DND-41 (cell line): ENCODE data around the gene LPCAT2.

ENCODE experiments used
- EZH2 ChIP-seq: IDR thresholded peaks from 3 replicates; pipeline ENCODE4 v1.6.1; 2012; ENCODE audit warnings: borderline replicate concordance, low read depth, mild to moderate bottlenecking, moderate library complexity, low read length, inconsistent platforms; ENCODE audit not compliant: severe bottlenecking
- TF ChIP-seq, protein P1 (sequence below): IDR thresholded peaks from 2 replicates; pipeline ENCODE4 v1.5.1; 2012; ENCODE audit warnings: borderline replicate concordance, low read length, moderate library complexity, mild to moderate bottlenecking; ENCODE audit not compliant: poor library complexity, severe bottlenecking; ENCODE audit errors: extremely low read depth

DNA sequence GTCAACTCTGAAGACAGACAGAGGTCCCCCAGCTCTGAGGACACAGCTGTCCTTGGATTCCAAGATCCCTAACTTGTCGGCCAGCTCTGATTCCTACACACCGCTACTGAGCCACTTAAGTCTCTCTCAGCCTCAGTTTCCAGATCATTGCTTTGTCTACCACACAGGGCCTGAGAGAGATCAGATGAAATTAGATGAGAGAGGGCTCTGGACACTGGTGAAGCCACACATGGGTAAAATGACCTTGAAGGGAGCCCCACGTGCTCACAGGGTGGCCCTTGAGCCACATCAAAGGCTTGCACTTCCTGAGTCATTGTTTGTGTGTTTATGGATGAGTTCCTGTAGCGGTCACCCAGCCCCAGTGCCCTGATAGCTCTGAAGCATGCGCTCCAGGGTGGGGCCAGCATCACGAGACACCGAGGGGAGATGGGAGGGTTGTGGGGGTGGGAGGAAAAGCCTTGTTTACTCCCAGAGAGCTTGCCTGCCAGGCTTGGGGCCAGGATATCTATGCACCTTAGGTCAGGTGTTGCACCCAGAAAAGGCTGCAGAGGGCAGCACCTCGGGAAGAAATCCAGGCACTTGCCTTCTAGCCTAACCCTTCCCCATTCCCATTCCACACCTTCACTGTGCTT, 114.2 kb downstream of the LPCAT2 start:
- TF ChIP-seq, protein P1, sequence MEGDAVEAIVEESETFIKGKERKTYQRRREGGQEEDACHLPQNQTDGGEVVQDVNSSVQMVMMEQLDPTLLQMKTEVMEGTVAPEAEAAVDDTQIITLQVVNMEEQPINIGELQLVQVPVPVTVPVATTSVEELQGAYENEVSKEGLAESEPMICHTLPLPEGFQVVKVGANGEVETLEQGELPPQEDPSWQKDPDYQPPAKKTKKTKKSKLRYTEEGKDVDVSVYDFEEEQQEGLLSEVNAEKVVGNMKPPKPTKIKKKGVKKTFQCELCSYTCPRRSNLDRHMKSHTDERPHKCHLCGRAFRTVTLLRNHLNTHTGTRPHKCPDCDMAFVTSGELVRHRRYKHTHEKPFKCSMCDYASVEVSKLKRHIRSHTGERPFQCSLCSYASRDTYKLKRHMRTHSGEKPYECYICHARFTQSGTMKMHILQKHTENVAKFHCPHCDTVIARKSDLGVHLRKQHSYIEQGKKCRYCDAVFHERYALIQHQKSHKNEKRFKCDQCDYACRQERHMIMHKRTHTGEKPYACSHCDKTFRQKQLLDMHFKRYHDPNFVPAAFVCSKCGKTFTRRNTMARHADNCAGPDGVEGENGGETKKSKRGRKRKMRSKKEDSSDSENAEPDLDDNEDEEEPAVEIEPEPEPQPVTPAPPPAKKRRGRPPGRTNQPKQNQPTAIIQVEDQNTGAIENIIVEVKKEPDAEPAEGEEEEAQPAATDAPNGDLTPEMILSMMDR = peak; percentile 41
- no peak for TF ChIP-seq EZH2
